ENCODE data around the gene GPNMB.

The GPNMB gene

DNA sequence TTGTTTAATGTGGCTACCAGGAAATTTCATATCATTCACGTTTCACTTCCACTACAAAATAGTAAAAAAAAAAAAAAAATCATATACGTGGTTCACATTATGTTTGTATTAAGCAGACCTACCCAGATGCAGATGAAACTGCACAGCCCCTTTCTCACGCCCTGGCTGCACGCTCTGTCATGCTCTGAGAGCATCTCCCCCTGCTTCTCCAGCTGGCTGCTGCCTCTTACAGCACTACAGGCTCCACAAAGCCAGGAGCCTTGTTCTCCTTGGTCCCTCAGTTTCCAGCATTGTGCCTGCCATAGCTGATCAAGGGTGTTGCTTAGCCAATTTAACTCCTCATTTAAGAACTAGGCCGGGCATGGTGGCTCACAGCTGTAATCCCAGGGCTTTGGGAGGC is 6.9 kb upstream of the GPNMB start:
- Mint-ChIP-seq H3K9me3 (no peaks in the 10 kb centered on the region), H3K27ac (no peak overlapping the region), H3K36me3 (ENCODE audit: low read depth) (no peaks in the 10 kb centered on the region), H3K4me3 (no peak overlapping the region), H3K4me1 (ENCODE audit: low read depth) (peaks cover 3% of the 10 kb centered on the region), H3K27me3 (peaks cover 17% of the 10 kb centered on the region)
- DNase-seq: no peak

DNA sequence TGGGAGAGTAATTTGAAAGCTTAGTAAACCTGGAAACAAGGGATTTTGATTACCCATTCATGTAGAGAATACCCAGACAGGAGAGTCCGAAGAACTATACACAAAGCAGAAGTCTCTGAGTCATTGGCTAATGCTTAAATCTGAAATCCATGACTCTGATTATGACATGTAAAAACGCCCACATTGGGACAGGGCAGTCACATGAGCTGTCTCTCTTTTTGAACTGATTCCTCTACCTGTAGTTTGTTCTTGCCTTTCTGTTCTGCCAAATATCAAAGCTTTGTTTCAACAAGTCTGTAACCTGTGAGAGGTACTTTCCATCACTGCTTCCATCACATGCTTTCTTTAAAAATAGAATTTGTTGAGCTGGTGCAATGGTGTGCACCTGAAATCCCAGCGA is 4.3 kb upstream of the GPNMB start:
- Mint-ChIP-seq H3K4me1 (ENCODE audit: low read depth) (peaks cover 2% of the 10 kb centered on the region), H3K4me3 (no peak overlapping the region), H3K9me3 (no peaks in the 10 kb centered on the region), H3K36me3 (ENCODE audit: low read depth) (no peaks in the 10 kb centered on the region), H3K27ac (no peak overlapping the region), H3K27me3 (peaks cover 35% of the 10 kb centered on the region)
- no peak for DNase-seq

DNA sequence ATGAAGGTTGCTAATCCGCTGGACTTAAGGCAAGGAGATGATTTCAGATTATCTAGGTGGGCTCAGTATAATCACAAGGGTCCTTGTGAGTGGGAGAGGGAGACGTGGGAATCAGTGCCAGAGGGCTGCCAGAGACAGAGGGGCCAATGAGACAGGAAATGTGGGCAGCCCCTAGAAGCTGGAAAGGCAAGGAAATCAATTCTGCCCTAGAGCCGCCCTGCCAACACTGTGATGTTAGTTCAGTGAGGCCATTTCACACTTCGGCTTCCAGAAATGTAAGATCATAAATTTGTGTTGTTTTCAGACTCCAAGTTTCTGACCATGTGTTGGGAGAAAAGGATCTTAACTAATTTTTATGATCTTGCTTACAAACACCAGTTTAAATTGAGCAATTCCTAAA is 3.6 kb upstream of the GPNMB start:
- Mint-ChIP-seq H3K27me3 (peaks cover 41% of the 10 kb centered on the region), H3K4me3 (no peak overlapping the region), H3K27ac (no peak overlapping the region), H3K4me1 (ENCODE audit: low read depth) (peaks cover 4% of the 10 kb centered on the region), H3K36me3 (ENCODE audit: low read depth) (no peaks in the 10 kb centered on the region), H3K9me3 (no peaks in the 10 kb centered on the region)
- no peak for DNase-seq

DNA sequence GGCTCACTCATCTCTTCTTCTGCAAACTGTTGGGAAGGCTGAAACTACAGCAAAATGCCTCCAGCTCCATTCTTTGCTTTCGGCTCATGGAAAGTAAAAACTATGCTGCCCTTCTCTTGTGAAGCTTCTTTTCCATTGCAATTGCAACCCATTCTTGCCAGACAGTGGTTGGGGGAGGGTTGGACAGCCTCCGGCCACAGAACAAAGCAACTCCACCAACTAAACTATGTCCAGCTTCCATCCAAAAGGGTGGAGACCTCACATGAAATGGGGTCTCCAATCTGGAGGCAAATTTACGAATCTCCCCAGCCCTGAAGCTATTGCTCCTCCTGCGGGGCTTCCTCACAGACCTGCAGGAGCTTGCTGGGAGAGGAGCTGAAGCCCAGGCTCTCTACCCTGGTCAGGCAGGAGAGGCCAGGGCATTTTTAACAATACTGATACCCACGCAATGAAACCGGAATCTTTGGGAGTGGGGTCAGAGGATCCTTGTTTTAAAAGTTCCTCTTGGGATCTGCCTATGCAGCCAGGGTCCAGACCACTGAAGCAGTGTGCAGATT is 549 bp downstream of the GPNMB start:
- DNase-seq: no peak
- peaks cover 80% of the 10 kb centered on the region for H3K27me3 Mint-ChIP-seq
- H3K27ac Mint-ChIP-seq: no peak overlapping the region
- H3K36me3 Mint-ChIP-seq (ENCODE audit: low read depth): no peaks in the 10 kb centered on the region
- H3K4me3 Mint-ChIP-seq: no peak overlapping the region
- H3K4me1 Mint-ChIP-seq (ENCODE audit: low read depth): peaks cover 7% of the 10 kb centered on the region
- peaks cover 7% of the 10 kb centered on the region for H3K9me3 Mint-ChIP-seq

DNA sequence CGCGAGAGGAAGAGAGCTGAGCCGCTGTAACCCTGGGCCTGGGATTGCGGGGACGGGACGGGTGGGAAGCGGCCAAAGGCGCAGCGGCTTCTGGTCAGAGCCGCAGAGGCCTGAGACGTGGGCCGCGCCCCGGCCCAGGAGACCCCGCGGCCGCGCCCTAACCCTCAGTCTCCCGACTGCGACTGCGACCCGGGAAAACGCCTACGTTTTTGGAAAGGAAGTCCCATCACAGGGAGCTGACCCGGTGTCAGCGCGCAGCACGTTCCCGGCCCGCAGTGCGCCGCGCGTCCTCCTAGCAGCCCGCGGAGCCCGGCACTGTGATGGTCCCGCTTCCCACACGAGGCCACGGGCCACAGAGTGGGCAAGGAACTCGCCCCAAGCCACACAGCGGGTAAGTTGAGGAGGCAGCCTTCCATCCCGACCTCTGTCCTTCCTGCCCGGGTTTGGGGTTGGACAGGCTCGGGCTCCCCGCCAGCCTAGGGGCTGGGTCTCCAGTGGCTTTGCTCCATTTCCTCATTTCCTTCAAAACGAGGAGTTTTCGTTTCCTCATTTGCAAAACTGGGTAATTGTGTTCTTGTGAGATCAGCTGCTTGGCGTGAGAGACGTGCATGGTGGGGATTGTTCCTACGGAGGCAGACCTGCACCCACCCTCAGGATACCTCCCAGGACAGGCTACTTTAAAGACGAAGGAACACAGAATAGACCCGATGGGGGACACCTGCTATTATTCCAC is 1.2 kb downstream of the GPNMB start:
- Mint-ChIP-seq H3K4me3 (peak overlapping the region; percentile 42), H3K27me3 (peaks cover 83% of the 10 kb centered on the region), H3K9me3 (peaks cover 7% of the 10 kb centered on the region), H3K27ac (no peak overlapping the region), H3K36me3 (ENCODE audit: low read depth) (no peaks in the 10 kb centered on the region), H3K4me1 (ENCODE audit: low read depth) (peaks cover 5% of the 10 kb centered on the region)
- DNase-seq: no peak

DNA sequence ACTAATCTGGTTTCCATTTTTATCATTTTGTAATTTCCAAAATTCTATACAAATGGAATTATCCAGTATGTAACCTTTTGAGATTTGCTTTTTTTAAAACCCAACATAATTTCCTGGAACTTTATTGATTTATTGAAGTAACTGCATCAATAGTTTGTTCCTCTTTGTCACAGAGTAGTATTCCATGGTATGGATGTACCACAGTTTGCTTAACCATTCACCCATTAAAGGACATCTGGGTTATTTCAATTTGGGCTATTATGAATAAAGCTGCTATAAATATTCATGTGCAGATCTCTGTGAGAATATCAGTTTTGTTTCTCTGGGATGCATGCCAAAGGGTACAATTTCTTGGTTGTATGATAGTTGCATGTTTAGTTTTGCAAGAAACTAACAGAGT is 2.9 kb downstream of the GPNMB start:
- Mint-ChIP-seq H3K4me3 (no peak overlapping the region), H3K27ac (no peak overlapping the region), H3K27me3 (peaks cover 81% of the 10 kb centered on the region), H3K36me3 (ENCODE audit: low read depth) (no peaks in the 10 kb centered on the region), H3K9me3 (peaks cover 7% of the 10 kb centered on the region), H3K4me1 (ENCODE audit: low read depth) (peaks cover 5% of the 10 kb centered on the region)
- DNase-seq: no peak

DNA sequence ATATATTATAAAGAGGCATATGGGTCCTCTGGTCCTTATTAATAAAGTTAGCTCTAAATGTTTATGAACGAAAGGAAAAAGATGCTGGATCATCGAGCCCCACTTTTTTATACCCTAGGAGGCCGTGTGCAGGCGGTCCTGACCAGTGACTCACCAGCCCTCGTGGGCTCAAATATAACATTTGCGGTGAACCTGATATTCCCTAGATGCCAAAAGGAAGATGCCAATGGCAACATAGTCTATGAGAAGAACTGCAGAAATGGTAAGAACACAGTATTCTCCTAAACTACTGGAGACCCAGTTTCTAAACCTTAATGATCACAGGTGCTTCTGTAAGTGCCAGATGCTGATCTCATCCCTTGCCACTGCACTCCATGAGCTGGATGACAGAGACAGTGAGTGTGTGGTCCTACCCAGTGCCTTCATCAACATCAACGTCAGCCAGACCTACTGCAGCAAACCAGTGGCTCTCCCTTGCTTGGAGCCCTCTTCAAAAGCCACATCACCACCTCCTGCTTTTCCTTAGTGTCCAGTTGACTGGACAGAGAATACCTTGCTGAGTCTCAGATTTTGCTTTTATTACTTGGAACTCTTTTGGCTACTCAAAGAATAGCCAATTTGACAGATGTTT is 7.6 kb downstream of the GPNMB start:
- H3K27ac Mint-ChIP-seq: no peak overlapping the region
- no peak for DNase-seq
- H3K36me3 Mint-ChIP-seq (ENCODE audit: low read depth): no peaks in the 10 kb centered on the region
- H3K9me3 Mint-ChIP-seq: peaks cover 7% of the 10 kb centered on the region
- no peaks in the 10 kb centered on the region for H3K4me1 Mint-ChIP-seq (ENCODE audit: low read depth)
- H3K4me3 Mint-ChIP-seq: no peak overlapping the region
- peaks cover 57% of the 10 kb centered on the region for H3K27me3 Mint-ChIP-seq

DNA sequence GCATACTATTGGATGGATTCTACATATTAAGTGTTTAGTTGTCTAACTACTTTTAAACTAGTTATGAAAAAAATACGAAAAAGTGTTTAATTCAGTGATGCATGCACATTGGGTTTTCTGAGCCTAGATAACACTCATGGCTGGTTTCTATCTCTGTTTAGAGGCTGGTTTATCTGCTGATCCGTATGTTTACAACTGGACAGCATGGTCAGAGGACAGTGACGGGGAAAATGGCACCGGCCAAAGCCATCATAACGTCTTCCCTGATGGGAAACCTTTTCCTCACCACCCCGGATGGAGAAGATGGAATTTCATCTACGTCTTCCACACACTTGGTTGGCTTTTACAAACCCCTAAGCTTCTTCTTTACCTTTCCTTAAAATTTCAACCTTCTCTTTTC is 10.2 kb downstream of the GPNMB start:
- DNase-seq: no peak
- peaks cover 33% of the 10 kb centered on the region for H3K27me3 Mint-ChIP-seq
- H3K27ac Mint-ChIP-seq: no peak overlapping the region

DNA sequence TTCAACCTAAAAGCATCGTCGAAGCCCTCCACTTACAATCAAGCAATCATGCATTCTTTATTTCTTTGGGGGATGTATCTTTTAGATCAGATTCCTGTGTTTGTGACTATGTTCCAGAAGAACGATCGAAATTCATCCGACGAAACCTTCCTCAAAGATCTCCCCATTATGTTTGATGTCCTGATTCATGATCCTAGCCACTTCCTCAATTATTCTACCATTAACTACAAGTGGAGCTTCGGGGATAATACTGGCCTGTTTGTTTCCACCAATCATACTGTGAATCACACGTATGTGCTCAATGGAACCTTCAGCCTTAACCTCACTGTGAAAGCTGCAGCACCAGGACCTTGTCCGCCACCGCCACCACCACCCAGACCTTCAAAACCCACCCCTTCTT is 13.8 kb downstream of the GPNMB start:
- H3K27ac Mint-ChIP-seq: no peak overlapping the region
- no peaks in the 10 kb centered on the region for H3K36me3 Mint-ChIP-seq (ENCODE audit: low read depth)
- H3K4me3 Mint-ChIP-seq: no peak overlapping the region
- H3K27me3 Mint-ChIP-seq: peaks cover 10% of the 10 kb centered on the region
- DNase-seq: no peak
- peaks cover 1% of the 10 kb centered on the region for H3K4me1 Mint-ChIP-seq (ENCODE audit: low read depth)
- H3K9me3 Mint-ChIP-seq: no peaks in the 10 kb centered on the region

More for the DNA sequence above, 10.2 kb downstream of the GPNMB start:
- no peaks in the 10 kb centered on the region for H3K36me3 Mint-ChIP-seq (ENCODE audit: low read depth)
- no peak overlapping the region for H3K4me3 Mint-ChIP-seq
- no peaks in the 10 kb centered on the region for H3K4me1 Mint-ChIP-seq (ENCODE audit: low read depth)
- H3K9me3 Mint-ChIP-seq: peaks cover 3% of the 10 kb centered on the region

DNA sequence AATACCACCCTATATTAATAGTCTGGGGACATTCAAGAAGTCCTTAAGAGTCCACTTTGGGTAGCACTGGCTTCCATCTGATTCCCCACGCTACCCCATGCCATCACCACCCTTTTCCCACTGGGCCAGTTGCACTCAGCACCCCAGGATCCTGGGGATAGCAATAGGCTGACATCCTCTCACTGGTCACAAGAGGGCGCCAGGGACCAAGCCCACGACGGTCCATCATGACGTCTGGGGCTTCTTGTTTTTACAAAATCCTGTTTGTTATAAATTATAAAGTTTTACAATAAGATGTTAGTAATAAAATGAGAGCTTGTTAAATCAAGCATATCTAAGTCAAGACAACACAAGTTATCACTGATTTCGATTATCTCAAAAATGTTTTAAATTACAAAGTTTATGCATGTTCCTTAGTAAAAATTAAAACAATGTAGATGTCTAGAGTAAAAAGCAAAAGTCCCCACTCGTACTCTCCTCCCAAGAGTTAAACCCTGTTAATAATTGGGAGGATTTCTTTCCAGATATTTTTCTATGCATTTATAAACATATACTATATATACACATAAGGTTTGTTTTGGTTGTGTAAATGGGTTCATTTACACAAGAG is 15.4 kb downstream of the GPNMB start:
- Mint-ChIP-seq H3K9me3 (no peaks in the 10 kb centered on the region), H3K27me3 (peaks cover 2% of the 10 kb centered on the region), H3K4me3 (no peak overlapping the region), H3K36me3 (ENCODE audit: low read depth) (no peaks in the 10 kb centered on the region), H3K27ac (no peak overlapping the region), H3K4me1 (ENCODE audit: low read depth) (peaks cover 1% of the 10 kb centered on the region)
- peak; percentile 57 for DNase-seq

DNA sequence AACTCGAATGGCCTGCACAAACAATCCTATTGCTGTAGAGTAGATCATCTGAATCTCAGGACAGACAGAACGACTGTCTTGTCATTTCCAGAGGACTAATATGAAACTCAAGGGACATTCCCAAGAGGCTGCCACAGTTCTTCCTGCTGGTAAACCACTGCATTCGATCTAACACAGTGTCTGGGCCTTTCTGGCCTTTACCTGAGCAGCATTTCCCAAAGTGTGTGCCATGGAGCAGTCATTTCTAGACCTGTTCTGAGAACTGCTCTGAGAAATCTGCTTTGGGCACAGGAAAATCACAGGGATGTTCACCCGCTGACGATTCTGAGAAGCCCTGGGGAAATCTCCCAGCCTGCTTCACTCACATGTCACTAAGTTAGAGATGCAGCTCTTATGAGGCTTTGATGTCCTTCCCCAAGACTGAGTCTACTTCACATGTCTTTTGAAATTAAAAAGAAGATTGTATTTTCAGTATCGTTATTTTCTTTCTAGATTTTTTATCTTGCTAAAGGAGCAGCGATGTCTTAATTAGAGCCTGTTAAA is 18.4 kb downstream of the GPNMB start:
- peaks cover 1% of the 10 kb centered on the region for H3K4me1 Mint-ChIP-seq (ENCODE audit: low read depth)
- no peak for DNase-seq
- H3K9me3 Mint-ChIP-seq: no peaks in the 10 kb centered on the region

DNA sequence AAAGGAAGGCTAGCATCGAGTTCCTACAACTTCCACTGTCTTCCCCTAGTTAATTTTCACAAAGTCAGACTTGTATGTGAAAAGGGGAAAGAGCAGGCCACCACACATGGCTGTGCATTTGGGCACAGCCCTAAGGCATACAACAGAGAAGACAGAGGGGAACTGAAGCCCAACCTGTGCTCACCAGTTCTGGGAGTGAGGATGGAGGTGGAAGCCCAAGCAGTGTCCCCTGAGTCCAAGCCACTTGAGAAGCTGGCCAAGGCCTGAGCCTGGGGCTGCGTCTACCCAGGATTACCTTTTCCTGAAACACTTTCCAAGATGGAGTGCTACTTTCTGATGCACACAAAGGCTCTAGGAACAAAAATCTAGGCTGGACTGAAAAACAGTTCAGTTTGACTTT is 20.3 kb downstream of the GPNMB start:
- H3K9me3 Mint-ChIP-seq: no peaks in the 10 kb centered on the region
- DNase-seq: no peak
- H3K36me3 Mint-ChIP-seq (ENCODE audit: low read depth): no peaks in the 10 kb centered on the region
- peaks cover 1% of the 10 kb centered on the region for H3K4me1 Mint-ChIP-seq (ENCODE audit: low read depth)
- H3K27me3 Mint-ChIP-seq: no peaks in the 10 kb centered on the region
- no peak overlapping the region for H3K27ac Mint-ChIP-seq
- H3K4me3 Mint-ChIP-seq: no peak overlapping the region

More for the DNA sequence above, 18.4 kb downstream of the GPNMB start:
- no peak overlapping the region for H3K27ac Mint-ChIP-seq
- no peaks in the 10 kb centered on the region for H3K27me3 Mint-ChIP-seq
- H3K4me3 Mint-ChIP-seq: no peak overlapping the region
- no peaks in the 10 kb centered on the region for H3K36me3 Mint-ChIP-seq (ENCODE audit: low read depth)

DNA sequence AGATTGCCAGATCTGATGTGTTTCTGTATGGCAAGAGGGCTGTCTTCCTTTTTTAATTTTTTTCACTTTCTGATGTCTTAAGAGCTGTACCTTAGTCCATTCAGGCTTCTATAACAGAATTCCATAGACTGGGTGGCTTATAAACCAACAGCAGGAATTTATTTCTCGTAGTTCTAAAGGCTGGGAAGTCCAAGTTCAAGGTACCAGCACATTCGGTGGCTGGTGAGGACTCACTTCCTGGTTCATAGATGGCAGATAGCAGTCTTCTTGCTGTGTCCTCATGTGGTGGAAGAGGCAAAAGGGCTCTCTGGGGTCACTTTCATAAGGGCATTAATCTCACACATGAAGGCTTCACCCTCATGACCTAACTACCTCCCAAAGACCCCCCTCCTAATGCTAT is 20.8 kb downstream of the GPNMB start:
- H3K4me3 Mint-ChIP-seq: no peak overlapping the region
- H3K27me3 Mint-ChIP-seq: no peaks in the 10 kb centered on the region
- H3K36me3 Mint-ChIP-seq (ENCODE audit: low read depth): no peaks in the 10 kb centered on the region
- H3K27ac Mint-ChIP-seq: no peak overlapping the region
- H3K4me1 Mint-ChIP-seq (ENCODE audit: low read depth): peaks cover 1% of the 10 kb centered on the region
- DNase-seq: no peak
- no peaks in the 10 kb centered on the region for H3K9me3 Mint-ChIP-seq

DNA sequence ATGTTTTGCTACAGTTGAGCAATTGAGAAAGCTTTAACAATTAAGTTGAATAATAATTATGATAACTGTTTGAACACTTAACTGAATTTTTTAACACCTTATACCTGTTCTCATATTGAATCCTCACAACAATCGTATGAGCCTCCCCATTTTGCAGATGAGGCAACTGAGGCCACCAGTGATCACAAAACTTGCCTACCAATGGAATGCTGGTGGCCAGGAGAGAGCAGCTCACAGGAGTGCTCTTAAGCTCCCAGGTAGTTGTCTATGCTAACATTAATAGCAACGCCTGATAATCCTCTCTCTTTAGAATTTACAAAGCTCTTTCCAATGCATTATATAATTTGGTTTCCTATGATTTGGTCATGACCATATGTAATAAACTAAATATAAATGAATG is 21.6 kb downstream of the GPNMB start:
- Mint-ChIP-seq H3K27me3 (no peaks in the 10 kb centered on the region), H3K27ac (no peak overlapping the region), H3K4me1 (ENCODE audit: low read depth) (peaks cover 6% of the 10 kb centered on the region), H3K4me3 (no peak overlapping the region), H3K9me3 (no peaks in the 10 kb centered on the region), H3K36me3 (ENCODE audit: low read depth) (no peaks in the 10 kb centered on the region)
- DNase-seq: no peak

DNA sequence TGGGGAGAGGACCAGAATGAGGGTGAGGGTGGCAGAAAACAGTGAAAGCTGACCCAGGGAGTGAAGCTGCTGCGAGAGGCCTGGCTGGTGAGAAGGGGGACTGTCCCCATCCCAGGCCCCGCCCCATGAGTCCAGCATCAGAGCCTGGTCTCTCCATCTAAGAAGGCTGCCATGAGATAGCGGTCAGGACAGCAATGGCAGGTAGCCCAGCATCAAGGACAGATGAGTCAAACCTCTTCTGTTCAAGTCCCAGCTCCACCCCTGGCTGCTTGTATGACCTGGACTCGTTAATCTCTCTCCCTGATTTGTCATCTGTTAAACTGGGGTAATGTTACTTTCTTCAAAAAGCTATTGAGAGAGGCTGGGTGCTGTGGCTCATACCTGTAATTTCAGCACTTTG is 22.2 kb downstream of the GPNMB start:
- H3K4me3 Mint-ChIP-seq: no peak overlapping the region
- H3K27me3 Mint-ChIP-seq: no peaks in the 10 kb centered on the region
- H3K27ac Mint-ChIP-seq: no peak overlapping the region
- no peak for DNase-seq
- H3K9me3 Mint-ChIP-seq: no peaks in the 10 kb centered on the region
- peaks cover 12% of the 10 kb centered on the region for H3K4me1 Mint-ChIP-seq (ENCODE audit: low read depth)
- no peaks in the 10 kb centered on the region for H3K36me3 Mint-ChIP-seq (ENCODE audit: low read depth)
